Measurements from ENCODE around the gene AP3M1.

DNA sequence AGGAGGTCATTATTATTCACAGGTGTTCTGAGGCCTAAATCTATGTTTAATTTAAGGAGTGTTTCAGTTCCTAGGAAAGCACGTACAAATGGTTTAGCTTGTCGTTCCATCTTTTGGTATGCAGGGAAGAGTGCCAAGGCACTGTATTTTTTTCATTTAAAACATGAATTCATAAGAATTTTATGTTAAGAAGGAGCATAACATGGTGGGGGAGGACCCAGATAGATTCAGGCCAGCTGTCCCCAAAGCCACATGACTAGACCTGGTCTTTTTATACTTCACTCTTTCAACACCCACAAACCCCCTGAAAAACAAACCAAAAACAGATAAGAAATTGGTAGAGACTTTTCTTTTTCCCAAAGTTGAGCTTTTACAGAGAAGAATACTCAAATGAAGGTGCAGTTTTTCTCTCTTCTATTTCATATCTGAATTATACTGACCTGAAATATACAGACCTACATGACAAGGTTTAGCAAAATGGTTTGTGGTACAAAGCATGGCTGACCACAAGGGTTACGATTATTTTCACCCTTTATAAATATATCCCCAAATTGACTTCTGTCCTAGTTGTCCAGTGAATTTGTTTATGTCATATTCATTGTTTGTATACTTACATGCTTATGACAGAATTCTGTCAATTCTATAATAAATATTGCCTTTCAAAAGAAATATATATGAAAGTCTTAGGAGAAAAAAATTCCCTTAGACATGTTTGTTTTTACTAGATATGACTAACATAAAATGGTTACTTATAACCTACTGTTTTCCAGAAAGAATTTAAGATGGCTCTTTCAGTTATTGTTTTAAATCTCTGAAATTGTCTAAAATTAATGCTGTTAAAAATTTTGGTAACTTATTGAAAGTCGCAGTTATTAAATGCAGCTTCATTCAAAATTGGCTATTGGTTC lies 71.3 kb downstream of the AP3M1 start:
- TF ChIP-seq, protein P1, sequence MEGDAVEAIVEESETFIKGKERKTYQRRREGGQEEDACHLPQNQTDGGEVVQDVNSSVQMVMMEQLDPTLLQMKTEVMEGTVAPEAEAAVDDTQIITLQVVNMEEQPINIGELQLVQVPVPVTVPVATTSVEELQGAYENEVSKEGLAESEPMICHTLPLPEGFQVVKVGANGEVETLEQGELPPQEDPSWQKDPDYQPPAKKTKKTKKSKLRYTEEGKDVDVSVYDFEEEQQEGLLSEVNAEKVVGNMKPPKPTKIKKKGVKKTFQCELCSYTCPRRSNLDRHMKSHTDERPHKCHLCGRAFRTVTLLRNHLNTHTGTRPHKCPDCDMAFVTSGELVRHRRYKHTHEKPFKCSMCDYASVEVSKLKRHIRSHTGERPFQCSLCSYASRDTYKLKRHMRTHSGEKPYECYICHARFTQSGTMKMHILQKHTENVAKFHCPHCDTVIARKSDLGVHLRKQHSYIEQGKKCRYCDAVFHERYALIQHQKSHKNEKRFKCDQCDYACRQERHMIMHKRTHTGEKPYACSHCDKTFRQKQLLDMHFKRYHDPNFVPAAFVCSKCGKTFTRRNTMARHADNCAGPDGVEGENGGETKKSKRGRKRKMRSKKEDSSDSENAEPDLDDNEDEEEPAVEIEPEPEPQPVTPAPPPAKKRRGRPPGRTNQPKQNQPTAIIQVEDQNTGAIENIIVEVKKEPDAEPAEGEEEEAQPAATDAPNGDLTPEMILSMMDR (IDR thresholded peaks at IDR 0.05; ENCODE audit: low read length): no peak
- no peak for TF ChIP-seq EZH2phosphoT487 (IDR thresholded peaks at IDR 0.05; ENCODE audit: low read length)

Measured in MM.1S (cell line).